NK-92 (cell line): ENCODE results near the gene SELENOW.

Experiments used
- DNase-seq: peaks from one replicate; lab custom pipeline; 2025; ENCODE audit not compliant: unreplicated experiment; lab: John Stamatoyannopoulos, UW

Gene SELENOW

DNA sequence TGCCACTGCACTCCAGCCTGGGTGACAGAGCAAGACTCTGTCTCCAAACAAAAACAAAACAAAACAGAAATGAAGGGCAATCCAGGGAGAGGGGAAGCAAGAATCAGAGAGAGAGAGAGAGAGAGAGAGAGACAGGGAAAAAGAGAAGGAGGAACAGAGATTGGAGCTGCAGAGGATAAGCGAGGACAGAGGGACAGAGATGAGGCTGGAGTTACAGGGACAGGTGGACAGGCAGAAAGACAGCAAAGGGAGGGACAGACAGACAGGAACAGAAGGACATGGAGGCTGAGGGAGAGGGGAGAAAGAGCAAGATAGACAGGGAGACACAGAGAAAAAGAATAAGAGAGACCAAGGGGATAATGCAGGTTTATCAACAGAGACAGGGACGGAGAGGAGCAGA, 41.9 kb downstream of the SELENOW start:
- DNase-seq = no peak

DNA sequence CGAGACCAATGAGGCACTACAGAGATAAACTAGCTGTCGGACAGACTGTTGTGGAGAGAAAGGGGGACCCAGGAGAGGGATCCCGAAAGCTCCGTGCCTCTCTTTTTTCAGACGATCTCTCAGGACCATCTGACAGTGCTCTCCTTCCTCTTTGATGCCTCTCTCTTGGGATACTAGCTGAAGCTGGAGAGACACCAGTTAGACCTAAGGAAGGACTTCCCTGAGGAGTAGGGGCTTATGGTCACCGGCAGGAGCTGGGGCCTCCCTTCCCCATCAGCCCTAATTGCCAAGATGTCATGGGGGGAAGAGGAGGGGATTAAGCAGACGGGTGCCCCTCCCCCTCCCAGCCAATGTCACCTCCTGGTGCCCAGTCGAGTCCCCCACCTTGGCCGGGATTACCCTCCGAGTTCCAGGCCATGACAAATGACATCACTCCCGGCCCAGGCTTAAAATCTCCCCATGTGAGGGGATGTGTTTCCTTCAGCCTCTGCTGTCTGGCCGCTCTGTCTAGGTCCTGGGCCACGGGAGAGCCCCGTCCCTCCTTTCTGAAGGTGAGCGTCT, 43.0 kb downstream of the SELENOW start, which contains the start of gene CRX:
Gene CRX (plus strand): TSS at position 478 of the 561 bp plus-strand sequence. CDS start 12,507 bp downstream, outside the sequence.
- DNase-seq = no peak

DNA sequence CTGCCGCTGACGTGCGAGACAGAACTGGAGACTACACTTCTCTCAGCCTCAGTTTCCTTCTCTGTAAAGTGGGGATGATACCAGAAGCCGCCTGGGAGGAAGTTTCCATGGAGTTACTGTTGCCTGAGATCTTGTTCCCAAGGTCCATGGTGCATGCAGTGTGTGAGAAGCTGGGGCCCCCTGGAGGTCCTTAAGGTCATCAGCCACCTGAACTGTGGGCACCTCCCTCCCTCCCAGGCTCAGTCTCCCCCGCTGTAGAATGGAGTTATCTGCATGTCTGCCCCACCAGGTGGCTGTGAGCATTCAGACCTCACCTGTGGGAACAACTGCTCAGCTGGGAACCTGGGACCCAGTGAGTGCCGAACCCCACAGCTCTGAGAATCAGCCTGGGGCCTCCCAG, 45.9 kb downstream of the SELENOW start:
- no peak for DNase-seq

DNA sequence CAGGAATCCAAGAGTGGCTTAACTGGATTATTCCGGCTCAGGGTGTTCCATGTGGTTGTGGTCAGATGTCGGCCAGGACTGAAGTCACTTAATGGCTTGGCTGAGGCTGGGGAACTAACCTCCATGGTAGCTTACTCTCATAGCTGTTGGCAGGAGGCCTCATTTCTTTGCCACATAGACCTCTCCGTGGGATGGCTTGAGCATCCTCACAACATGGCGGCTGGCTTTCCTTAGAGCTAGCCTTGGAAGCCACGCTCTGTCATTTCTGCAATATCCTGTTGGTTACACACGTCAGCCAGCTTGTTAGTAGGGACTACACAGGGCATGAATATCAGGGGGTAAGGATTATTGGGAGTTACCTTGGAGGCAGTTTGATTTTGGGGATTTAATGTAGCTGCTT, 48.3 kb downstream of the SELENOW start:
- DNase-seq = no peak

DNA sequence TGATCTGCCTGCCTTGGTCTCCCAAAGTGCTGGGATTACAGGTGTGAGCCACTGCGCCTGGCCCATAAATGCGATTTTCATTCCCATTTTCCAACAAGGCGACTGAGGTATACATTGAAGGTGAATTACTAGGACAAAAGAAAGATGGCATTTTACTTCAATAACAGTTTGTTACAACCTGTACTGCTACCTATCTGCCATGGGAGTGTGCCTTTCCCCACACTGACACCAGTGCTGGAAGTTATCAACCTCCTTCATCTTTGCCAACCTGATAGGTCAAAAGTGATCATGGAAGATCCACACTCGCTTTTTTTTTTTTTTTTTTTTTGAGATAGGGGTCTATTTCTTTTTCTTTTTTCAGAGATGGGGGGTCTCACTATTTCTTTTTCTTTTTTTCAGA, 54.2 kb downstream of the SELENOW start:
- DNase-seq = no peak
